GM12878 (cell line): ENCODE measurements around the gene PTPN14.

Experiments used
- CEBPB ChIP-seq, 2 experiments: fragments of 150-350 bp in 1 of 2; IDR thresholded peaks; 2 replicates each; pipeline ENCODE4 v1.6.1; 2012 to 2014; ENCODE audit warnings: low read depth in 2 of 2, low read length in 2 of 2, borderline replicate concordance in 1 of 2, inconsistent platforms in 1 of 2
- CTCF ChIP-seq, 3 experiments: IDR thresholded peaks in 2 of 3; conservative IDR thresholded peaks in 1 of 3; 2 replicates each; pipeline ENCODE4 v1.5.1; 2011; ENCODE audit warnings: low read depth in 3 of 3, low read length in 3 of 3, mild to moderate bottlenecking in 3 of 3, control low read depth in 2 of 3, moderate library complexity in 2 of 3, inconsistent platforms in 1 of 3, mixed read lengths in 1 of 3; ENCODE audit not compliant: control insufficient read depth in 2 of 3, insufficient read depth in 1 of 3; ENCODE audit errors: extremely low read depth in 1 of 3
- HDAC2 ChIP-seq: fragments of 200-600 bp; sonication (generic); IDR thresholded peaks from 2 replicates; pipeline ENCODE4 v1.6.1; 2017
- POLR2A ChIP-seq: IDR thresholded peaks from 2 replicates; pipeline ENCODE4 v1.6.1; 2011; ENCODE audit warnings: low read depth, mild to moderate bottlenecking, low read length
- ZZZ3 ChIP-seq: IDR thresholded peaks from 2 replicates; pipeline ENCODE4 v1.6.1; 2011; ENCODE audit warnings: low read depth; ENCODE audit not compliant: control insufficient read depth, insufficient read length

GRCh38 chr1:214455971-214456867 is 95.2 kb downstream of the PTPN14 start:
- TF ChIP-seq POLR2A: no peak
- no peak for TF ChIP-seq HDAC2
- TF ChIP-seq CEBPB (IDR thresholded peaks at IDR 0.05; ENCODE audit: borderline replicate concordance in 1 of 2, low read depth in 2 of 2, low read length in 2 of 2): no peak
- TF ChIP-seq ZZZ3: no peak
- no peak for TF ChIP-seq CTCF (IDR thresholded peaks at IDR 0.05 in 2 of 3, conservative IDR thresholded peaks at IDR 0.05 in 1 of 3; ENCODE audit: control insufficient read depth in 2 of 3, extremely low read depth in 1 of 3, insufficient read depth in 1 of 3, low read depth in 3 of 3, low read length in 3 of 3)
